Astrocyte of the cerebellum (primary cell): ENCODE measurements around the gene SRSF2.

Experiments used
- DNase-seq: peaks from one replicate; pipeline ENCODE4 v3.0.0-alpha.2; 2011; ENCODE audit warnings: low read depth
- H3K4me3 ChIP-seq: 2 replicates; pipeline ENCODE4 v1.5.1; 2011; ENCODE audit warnings: mild to moderate bottlenecking, low read depth, low read length, moderate library complexity
- in situ Hi-C: cut with HindIII; loops from 2 replicates; pipeline ENCODE4 v1.10.0; 2017; ENCODE audit warnings: low sequenced_read_pairs
- TF ChIP-seq, protein P1 (sequence below): IDR thresholded peaks from 2 replicates; pipeline ENCODE4 v1.5.1; 2012; ENCODE audit warnings: low read length, low read depth, moderate library complexity, mild to moderate bottlenecking; ENCODE audit errors: missing control alignments

The SRSF2 gene

DNA sequence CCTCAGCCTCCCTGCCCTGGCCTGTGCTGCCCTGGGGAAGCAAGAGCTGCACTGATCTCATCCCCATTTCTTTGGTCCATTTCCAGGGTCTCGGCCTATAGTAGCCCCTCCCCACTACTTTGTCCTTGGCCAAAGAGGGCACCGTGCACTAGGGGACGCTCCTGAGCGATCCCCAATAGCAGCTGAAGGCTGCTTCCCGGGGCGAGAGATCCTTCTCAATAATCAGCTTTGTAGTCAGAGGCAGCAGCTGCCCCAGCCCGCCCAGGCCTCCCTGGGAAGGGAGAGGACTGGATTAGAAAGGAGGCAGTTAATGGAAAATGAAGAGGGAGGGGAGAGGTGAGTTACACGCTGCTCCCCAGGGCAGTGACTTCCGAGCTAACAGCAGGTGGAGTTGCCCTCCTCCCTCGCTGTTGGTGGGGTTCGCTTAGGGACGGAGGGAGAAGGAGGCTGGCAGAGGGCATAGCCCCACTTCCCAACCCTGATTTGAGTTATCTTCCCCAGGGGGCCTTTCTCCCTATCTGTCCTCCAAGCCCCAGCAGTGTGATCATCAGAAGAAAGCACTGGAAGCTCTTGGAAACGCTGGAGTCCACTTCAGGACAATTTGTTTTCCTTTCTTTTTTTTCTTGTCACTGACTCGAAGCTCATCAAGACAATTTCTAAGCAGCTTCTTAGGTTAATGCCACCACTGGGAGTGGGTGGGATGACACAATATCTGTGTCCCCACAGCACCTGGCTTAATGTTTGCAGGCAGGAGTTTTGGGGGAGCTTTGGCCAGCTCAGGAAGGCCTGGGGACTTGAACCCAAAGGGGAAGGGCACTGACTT is 28.9 kb downstream of the SRSF2 start:
- in situ Hi-C loops = no loop called here
- DNase-seq = no peak
- TF ChIP-seq, protein P1, sequence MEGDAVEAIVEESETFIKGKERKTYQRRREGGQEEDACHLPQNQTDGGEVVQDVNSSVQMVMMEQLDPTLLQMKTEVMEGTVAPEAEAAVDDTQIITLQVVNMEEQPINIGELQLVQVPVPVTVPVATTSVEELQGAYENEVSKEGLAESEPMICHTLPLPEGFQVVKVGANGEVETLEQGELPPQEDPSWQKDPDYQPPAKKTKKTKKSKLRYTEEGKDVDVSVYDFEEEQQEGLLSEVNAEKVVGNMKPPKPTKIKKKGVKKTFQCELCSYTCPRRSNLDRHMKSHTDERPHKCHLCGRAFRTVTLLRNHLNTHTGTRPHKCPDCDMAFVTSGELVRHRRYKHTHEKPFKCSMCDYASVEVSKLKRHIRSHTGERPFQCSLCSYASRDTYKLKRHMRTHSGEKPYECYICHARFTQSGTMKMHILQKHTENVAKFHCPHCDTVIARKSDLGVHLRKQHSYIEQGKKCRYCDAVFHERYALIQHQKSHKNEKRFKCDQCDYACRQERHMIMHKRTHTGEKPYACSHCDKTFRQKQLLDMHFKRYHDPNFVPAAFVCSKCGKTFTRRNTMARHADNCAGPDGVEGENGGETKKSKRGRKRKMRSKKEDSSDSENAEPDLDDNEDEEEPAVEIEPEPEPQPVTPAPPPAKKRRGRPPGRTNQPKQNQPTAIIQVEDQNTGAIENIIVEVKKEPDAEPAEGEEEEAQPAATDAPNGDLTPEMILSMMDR = peak; percentile 60
- H3K4me3 ChIP-seq = peak overlapping the region; percentile 72

DNA sequence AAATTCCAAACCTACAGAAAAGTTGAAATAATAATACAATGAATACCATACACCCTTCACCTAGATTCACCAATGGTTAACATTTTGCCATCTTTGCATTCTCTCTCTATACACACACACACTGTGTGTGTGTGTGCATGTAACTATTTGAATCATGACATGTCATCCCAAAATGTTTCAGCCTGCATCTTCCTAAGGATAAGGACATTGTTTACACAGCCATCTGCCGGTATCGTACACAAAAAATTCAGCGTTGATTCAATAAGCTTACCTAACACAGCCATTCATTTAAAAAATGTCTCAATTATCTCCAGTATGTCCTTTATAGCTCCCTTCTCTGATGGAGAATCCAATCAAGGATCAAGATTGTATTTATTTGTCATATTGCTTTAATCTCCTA is 30.3 kb downstream of the SRSF2 start:
- in situ Hi-C loops = no loop called here
- TF ChIP-seq, protein P1 = no peak
- DNase-seq = no peak
- no peak overlapping the region for H3K4me3 ChIP-seq

DNA sequence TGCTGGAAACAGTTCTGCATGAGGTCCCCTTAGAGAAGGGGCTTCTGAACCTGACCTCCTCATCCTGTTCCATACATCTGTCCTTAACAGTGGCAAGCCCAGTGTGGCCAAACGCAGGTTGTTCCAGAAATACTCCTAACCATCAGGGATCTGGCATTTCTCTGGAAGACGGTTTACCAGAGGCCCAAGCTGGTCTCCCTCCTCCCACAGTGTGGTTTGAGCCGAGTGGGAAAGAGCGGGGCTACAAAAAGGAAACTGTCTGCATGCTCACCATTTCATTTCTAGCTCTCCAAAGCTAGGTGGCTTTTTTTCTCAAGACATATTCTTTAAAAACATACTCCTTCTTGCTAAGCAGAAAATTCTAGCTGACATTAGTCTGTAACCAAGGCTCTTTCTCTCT is 32.3 kb downstream of the SRSF2 start:
- DNase-seq = no peak
- TF ChIP-seq, protein P1 = no peak
- in situ Hi-C loops = no loop called here
- H3K4me3 ChIP-seq = no peak overlapping the region

DNA sequence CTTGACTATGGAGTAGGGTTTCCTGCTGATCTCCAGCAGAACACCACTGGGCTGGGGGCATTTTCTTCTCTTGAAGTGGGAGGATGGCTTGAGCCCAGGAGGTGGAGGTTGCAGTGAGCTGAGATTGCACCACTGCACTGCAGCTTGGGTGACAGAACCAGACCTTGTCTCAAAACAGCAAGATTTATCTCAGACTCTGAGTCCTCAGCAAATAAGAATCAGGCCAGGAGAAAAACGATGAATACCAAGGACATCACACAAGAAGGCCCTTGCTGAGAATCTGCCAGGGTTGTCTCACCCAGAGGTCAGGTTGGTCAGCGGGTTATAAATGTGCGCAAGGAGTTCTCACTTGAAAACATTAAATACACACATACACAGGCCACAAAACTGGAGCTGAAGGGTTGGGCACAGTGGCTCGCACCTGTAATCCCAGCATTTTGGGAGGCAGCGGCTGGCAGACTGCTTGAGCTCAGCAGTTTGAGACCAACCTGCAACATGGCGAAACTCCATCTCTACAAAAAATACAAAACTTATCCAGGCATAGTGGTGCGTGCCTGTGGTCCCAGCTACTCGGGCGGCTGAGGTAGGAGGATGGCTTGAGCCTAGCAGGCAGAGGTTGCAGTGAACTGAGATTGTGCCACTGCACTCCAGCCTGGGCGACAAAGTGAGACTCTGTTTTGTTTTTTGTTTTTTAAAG is 34.0 kb downstream of the SRSF2 start:
- no peak overlapping the region for H3K4me3 ChIP-seq
- DNase-seq = no peak
- in situ Hi-C loops = no loop called here
- TF ChIP-seq, protein P1 = no peak

DNA sequence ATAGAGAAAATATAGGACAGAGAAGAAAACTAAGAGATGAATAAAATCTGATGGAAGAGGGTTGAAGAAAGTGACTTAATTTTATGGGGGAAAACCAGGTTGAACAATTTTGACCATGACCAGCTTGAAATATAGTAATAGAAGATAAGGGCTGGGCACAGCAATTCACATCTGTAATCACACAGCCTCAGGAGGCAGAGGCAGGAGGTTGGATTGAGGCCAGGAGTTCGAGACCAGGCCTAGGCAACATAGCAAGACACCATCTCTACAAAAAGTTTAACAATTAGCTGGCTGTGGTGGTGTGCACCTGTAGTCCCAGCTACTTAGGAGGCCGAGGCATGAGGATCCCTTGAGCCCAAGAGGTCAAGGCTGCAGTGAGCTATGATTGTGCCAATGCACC is 35.1 kb downstream of the SRSF2 start:
- no peak overlapping the region for H3K4me3 ChIP-seq
- no peak for DNase-seq
- TF ChIP-seq, protein P1 = no peak
- in situ Hi-C loops = no loop called here

DNA sequence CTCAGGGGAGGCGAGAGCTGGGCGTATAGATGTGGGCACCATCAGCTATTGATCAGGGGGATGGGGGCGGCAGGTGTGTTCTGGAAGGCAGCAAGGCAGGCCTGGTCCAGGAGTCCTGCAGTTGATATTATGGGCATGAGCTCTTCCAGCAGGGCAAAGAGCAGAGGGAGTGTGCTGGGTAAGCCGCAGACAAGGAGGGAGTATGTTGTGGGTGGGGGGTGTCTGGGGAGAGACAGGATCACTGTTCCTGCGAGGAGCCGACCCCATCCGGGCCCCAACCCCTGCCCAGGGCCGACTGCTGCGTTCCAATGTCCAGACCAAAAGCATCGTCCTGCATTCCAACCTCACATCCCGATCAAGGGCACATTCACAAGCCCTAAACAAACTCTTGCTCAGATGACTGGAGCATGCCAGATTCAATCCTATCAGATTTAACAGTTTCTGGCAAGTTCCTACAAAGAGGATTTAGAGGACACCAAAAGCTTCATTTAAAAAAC is 35.6 kb downstream of the SRSF2 start:
- H3K4me3 ChIP-seq = no peak overlapping the region

More for the DNA sequence above, 35.6 kb downstream of the SRSF2 start:
- in situ Hi-C loops = no loop called here
- TF ChIP-seq, protein P1 = no peak
- DNase-seq = no peak
